ENCODE results near the gene CACNA1B.

DNA sequence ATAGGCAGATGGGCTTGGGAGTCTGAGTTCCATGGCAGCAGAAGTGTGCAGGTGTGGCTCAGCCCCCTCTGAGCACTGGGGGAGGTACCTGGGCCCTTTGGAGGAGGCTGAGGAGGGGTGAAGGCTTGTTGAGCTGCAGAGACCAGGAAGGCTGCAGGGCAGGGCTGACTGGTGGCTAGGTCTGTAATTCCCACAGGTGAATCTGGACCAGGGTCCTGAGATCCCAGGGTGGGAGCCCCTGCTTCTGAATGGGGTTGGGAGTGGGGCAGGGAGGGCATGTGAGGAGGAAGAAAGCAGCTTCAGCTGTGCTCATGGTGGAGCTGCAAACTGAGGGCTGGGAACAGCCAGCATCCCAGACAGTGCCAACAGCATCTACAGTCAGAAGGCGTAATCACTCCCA lies 111.1 kb downstream of the CACNA1B start:
- TF ChIP-seq, protein P1, sequence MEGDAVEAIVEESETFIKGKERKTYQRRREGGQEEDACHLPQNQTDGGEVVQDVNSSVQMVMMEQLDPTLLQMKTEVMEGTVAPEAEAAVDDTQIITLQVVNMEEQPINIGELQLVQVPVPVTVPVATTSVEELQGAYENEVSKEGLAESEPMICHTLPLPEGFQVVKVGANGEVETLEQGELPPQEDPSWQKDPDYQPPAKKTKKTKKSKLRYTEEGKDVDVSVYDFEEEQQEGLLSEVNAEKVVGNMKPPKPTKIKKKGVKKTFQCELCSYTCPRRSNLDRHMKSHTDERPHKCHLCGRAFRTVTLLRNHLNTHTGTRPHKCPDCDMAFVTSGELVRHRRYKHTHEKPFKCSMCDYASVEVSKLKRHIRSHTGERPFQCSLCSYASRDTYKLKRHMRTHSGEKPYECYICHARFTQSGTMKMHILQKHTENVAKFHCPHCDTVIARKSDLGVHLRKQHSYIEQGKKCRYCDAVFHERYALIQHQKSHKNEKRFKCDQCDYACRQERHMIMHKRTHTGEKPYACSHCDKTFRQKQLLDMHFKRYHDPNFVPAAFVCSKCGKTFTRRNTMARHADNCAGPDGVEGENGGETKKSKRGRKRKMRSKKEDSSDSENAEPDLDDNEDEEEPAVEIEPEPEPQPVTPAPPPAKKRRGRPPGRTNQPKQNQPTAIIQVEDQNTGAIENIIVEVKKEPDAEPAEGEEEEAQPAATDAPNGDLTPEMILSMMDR (IDR thresholded peaks at IDR 0.05): no peak
- no peak for TF ChIP-seq POLR2A (IDR thresholded peaks at IDR 0.05)

All from vagina (tissue), 2 donors.